Neuronal stem cell (in vitro differentiated cells): Measurements from ENCODE around the gene STK32B.

Source experiments
- DNase-seq: peaks from one replicate; pipeline ENCODE4 v3.0.0-alpha.2; 2013; ENCODE audit warnings: low spot score
- H2AFZ ChIP-seq: one replicate; pipeline ENCODE4 v1.6.1; 2013; ENCODE audit warnings: mild to moderate bottlenecking, low read length, inconsistent platforms
- H2AK5ac ChIP-seq: 2 replicates; pipeline ENCODE4 v1.6.1; 2013; ENCODE audit warnings: low read depth, mild to moderate bottlenecking, inconsistent platforms, low read length, moderate library complexity, mixed read lengths
- H2BK120ac ChIP-seq: 2 replicates; pipeline ENCODE4 v1.6.1; 2013; ENCODE audit warnings: low read depth, mild to moderate bottlenecking, inconsistent platforms, low read length, moderate library complexity, mixed read lengths
- H2BK12ac ChIP-seq: one replicate; pipeline ENCODE4 v1.6.1; 2013; ENCODE audit warnings: low read length, inconsistent platforms
- H2BK15ac ChIP-seq: 2 replicates; pipeline ENCODE4 v1.6.1; 2013; ENCODE audit warnings: mild to moderate bottlenecking, low read length, inconsistent platforms, mixed read lengths
- H2BK5ac ChIP-seq: one replicate; pipeline ENCODE4 v1.6.1; 2013; ENCODE audit warnings: inconsistent platforms, mild to moderate bottlenecking, low read length, moderate library complexity
- H3K14ac ChIP-seq: one replicate; pipeline ENCODE4 v1.6.1; 2013; ENCODE audit warnings: low read length, inconsistent platforms
- H3K18ac ChIP-seq: 2 replicates; pipeline ENCODE4 v1.6.1; 2013; ENCODE audit warnings: low read length, inconsistent platforms
- H3K23ac ChIP-seq: 2 replicates; pipeline ENCODE4 v1.6.1; 2013; ENCODE audit warnings: low read depth, mild to moderate bottlenecking, mixed read lengths, low read length, inconsistent platforms; ENCODE audit not compliant: poor library complexity
- H3K27ac ChIP-seq: replicated peaks from 3 replicates; pipeline ENCODE4 v1.5.1; 2013; ENCODE audit warnings: low read length, inconsistent platforms
- H3K27me3 ChIP-seq, 3 experiments: 2 replicates each; pipeline ENCODE4 v1.6.1; 2013; ENCODE audit warnings: low read length in 3 of 3, mild to moderate bottlenecking in 2 of 3, inconsistent platforms in 1 of 3, low read depth in 1 of 3, mixed read lengths in 1 of 3, moderate library complexity in 1 of 3; ENCODE audit not compliant: control insufficient read depth in 3 of 3, insufficient read depth in 3 of 3
- H3K36me3 ChIP-seq, 2 donors: replicated peaks in 1 of 2; 2 replicates each; pipeline ENCODE4 v1.6.1; 2013; ENCODE audit warnings: low read length in 2 of 2; ENCODE audit not compliant: control insufficient read depth in 2 of 2, insufficient read depth in 2 of 2
- H3K4ac ChIP-seq: 2 replicates; pipeline ENCODE4 v1.6.1; 2013; ENCODE audit warnings: inconsistent platforms, mild to moderate bottlenecking, low read length, moderate library complexity
- H3K4me1 ChIP-seq, 2 donors: 1 replicate in 1 of 2; 2 replicates in 1 of 2; pipeline ENCODE4 v1.6.1; 2013; ENCODE audit warnings: low read length in 2 of 2, low read depth in 1 of 2; ENCODE audit not compliant: control insufficient read depth in 2 of 2, insufficient read depth in 1 of 2
- H3K4me2 ChIP-seq: one replicate; pipeline ENCODE4 v1.6.1; 2013; ENCODE audit warnings: mild to moderate bottlenecking, low read length, inconsistent platforms; ENCODE audit not compliant: insufficient read depth, poor library complexity, severe bottlenecking
- H3K4me3 ChIP-seq, 2 donors: 2 replicates each; pipeline ENCODE4 v1.5.1; 2013; ENCODE audit warnings: low read length in 2 of 2, mild to moderate bottlenecking in 2 of 2, inconsistent platforms in 1 of 2, moderate library complexity in 1 of 2
- H3K79me1 ChIP-seq: one replicate; pipeline ENCODE4 v1.6.1; 2013; ENCODE audit warnings: low read depth, mild to moderate bottlenecking, inconsistent platforms, low read length, moderate library complexity
- H3K9ac ChIP-seq: one replicate; pipeline ENCODE4 v1.6.1; 2013; ENCODE audit warnings: mild to moderate bottlenecking, low read depth, low read length, inconsistent platforms; ENCODE audit not compliant: poor library complexity
- H3K9me3 ChIP-seq, 2 donors: replicated peaks in 1 of 2; 2 replicates each; pipeline versions ENCODE3 to v1.6.1; 2013; ENCODE audit warnings: low read length in 2 of 2, mild to moderate bottlenecking in 2 of 2, inconsistent platforms in 1 of 2, low read depth in 1 of 2, mixed read lengths in 1 of 2, moderate library complexity in 1 of 2; ENCODE audit not compliant: control insufficient read depth in 2 of 2, insufficient read depth in 1 of 2
- H4K8ac ChIP-seq: one replicate; pipeline ENCODE4 v1.6.1; 2013; ENCODE audit warnings: low read depth, mild to moderate bottlenecking, inconsistent platforms, low read length, moderate library complexity
- H4K91ac ChIP-seq: one replicate; pipeline ENCODE4 v1.6.1; 2013; ENCODE audit warnings: low read length, low read depth, mild to moderate bottlenecking, inconsistent platforms; ENCODE audit not compliant: poor library complexity
- WGBS, 2 donors: extraction: QIAGEN DNeasy Blood & Tissue Kit; methylation state at CpG; one replicate each; pipeline ENCODE4 v1.1.7; 2013; ENCODE audit warnings: missing lambda C conversion rate in 2 of 2, mixed read lengths in 1 of 2; ENCODE audit not compliant: insufficient read length in 2 of 2, insufficient replicate concordance in 1 of 2; ENCODE audit errors: extremely low coverage in 2 of 2; 5-methylcytosine and 5-hydroxymethylcytosine counted together

STK32B gene

GRCh38 chr4:5220028-5220427 lies 168.7 kb downstream of the STK32B start:
- peak; percentile 18 for DNase-seq
- no peak overlapping the region for H4K8ac ChIP-seq
- H2AFZ ChIP-seq: no peak overlapping the region
- no peak overlapping the region for H2AK5ac ChIP-seq
- H3K14ac ChIP-seq: no peak overlapping the region
- no peak overlapping the region for H2BK15ac ChIP-seq
- no peak overlapping the region for H3K18ac ChIP-seq
- no peak overlapping the region for H3K4me3 ChIP-seq
- H3K4me1 ChIP-seq: peaks cover 0 to 1% of the 10 kb centered on the region in 2 donors
- H3K4me2 ChIP-seq: no peak overlapping the region
- no peak overlapping the region for H3K9ac ChIP-seq
- H3K23ac ChIP-seq: no peak overlapping the region
- H3K36me3 ChIP-seq: no peaks in the 10 kb centered on the region
- WGBS, 2 donors: no CpG with 5 or more reads among the region's 4 CpGs
- no peak overlapping the region for H2BK12ac ChIP-seq
- peaks cover 0 to 8% of the 10 kb centered on the region in 2 donors for H3K9me3 ChIP-seq
- no peak overlapping the region for H3K4ac ChIP-seq
- no peak overlapping the region for H3K27ac ChIP-seq
- no peaks in the 10 kb centered on the region for H3K27me3 ChIP-seq
- H2BK120ac ChIP-seq: no peak overlapping the region
- no peak overlapping the region for H2BK5ac ChIP-seq
- no peaks in the 10 kb centered on the region for H3K79me1 ChIP-seq
- H4K91ac ChIP-seq: no peak overlapping the region

GRCh38 chr4:5222047-5222446 lies 170.8 kb downstream of the STK32B start:
- no peaks in the 10 kb centered on the region for H3K79me1 ChIP-seq

GRCh38 chr4:5222951-5223350 lies 171.7 kb downstream of the STK32B start:
- no peak overlapping the region for H3K23ac ChIP-seq
- no peak overlapping the region for H2BK15ac ChIP-seq
- H3K4ac ChIP-seq: no peak overlapping the region
- H2BK120ac ChIP-seq: no peak overlapping the region
- no peak for DNase-seq
- H3K4me3 ChIP-seq: no peak overlapping the region
- no peak overlapping the region for H3K4me2 ChIP-seq
- H2AFZ ChIP-seq: no peak overlapping the region
- H2BK12ac ChIP-seq: no peak overlapping the region
- no peaks in the 10 kb centered on the region for H3K36me3 ChIP-seq
- WGBS, 2 donors: no CpG with 5 or more reads among the region's 1 CpG
- H4K91ac ChIP-seq: no peak overlapping the region
- no peak overlapping the region for H3K9ac ChIP-seq
- H3K4me1 ChIP-seq: no peaks in the 10 kb centered on the region
- H2AK5ac ChIP-seq: no peak overlapping the region
- no peak overlapping the region for H3K14ac ChIP-seq
- peaks cover 0 to 8% of the 10 kb centered on the region in 2 donors for H3K9me3 ChIP-seq
- H3K27ac ChIP-seq: no peak overlapping the region
- H2BK5ac ChIP-seq: no peak overlapping the region
- H3K79me1 ChIP-seq: no peaks in the 10 kb centered on the region
- no peak overlapping the region for H4K8ac ChIP-seq
- no peak overlapping the region for H3K18ac ChIP-seq
- H3K27me3 ChIP-seq: no peaks in the 10 kb centered on the region

More at GRCh38 chr4:5222047-5222446, 170.8 kb downstream of the STK32B start:
- Histone ChIP-seq H3K4me3 (no peak overlapping the region), H3K18ac (no peak overlapping the region), H2BK120ac (no peak overlapping the region), H3K4me1 (no peaks in the 10 kb centered on the region), H3K27me3 (no peaks in the 10 kb centered on the region), H2AFZ (no peak overlapping the region), H3K4me2 (no peak overlapping the region), H2BK12ac (no peak overlapping the region), H2BK15ac (no peak overlapping the region), H4K8ac (no peak overlapping the region), H2AK5ac (no peak overlapping the region), H3K9me3 (peaks cover 0 to 8% of the 10 kb centered on the region in 2 donors), H3K23ac (no peak overlapping the region), H3K36me3 (no peaks in the 10 kb centered on the region), H3K9ac (no peak overlapping the region), H4K91ac (no peak overlapping the region), H2BK5ac (no peak overlapping the region), H3K14ac (no peak overlapping the region), H3K27ac (no peak overlapping the region), H3K4ac (no peak overlapping the region)
- no peak for DNase-seq

DNA sequence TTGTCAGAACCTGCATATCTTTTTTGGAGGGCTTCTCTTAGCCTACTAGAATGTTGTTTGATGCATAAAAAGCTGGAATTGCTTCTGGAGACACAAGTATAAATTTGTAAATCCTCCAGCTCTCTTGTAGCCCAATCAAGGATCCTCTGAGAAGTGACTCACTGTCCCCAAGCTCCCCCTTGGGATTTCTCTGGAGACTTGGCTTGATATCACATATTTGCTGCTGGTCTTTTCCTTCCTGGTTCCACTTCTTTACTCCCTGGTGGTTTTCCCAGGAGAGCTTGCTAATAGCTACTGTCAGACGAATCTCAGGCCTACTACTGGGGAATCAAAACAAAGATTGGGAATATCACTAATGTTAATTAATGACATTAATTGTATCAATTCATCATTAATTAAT lies 173.1 kb downstream of the STK32B start:
- WGBS, 2 donors: no CpG with 5 or more reads among the region's 1 CpG

More for the DNA sequence above, 173.1 kb downstream of the STK32B start:
- H3K14ac ChIP-seq: no peak overlapping the region
- no peak overlapping the region for H2BK120ac ChIP-seq
- H2BK5ac ChIP-seq: no peak overlapping the region
- no peak overlapping the region for H2BK12ac ChIP-seq
- H4K91ac ChIP-seq: no peak overlapping the region
- no peaks in the 10 kb centered on the region for H3K79me1 ChIP-seq
- H2BK15ac ChIP-seq: no peak overlapping the region
- H3K27me3 ChIP-seq: no peaks in the 10 kb centered on the region
- no peak overlapping the region for H3K4me3 ChIP-seq
- no peak overlapping the region for H2AK5ac ChIP-seq
- H3K9me3 ChIP-seq: peaks cover 0 to 8% of the 10 kb centered on the region in 2 donors
- no peak for DNase-seq
- H3K36me3 ChIP-seq: no peaks in the 10 kb centered on the region
- no peaks in the 10 kb centered on the region for H3K4me1 ChIP-seq
- no peak overlapping the region for H3K4ac ChIP-seq
- H3K27ac ChIP-seq: no peak overlapping the region
- H3K9ac ChIP-seq: no peak overlapping the region
- no peak overlapping the region for H3K23ac ChIP-seq
- no peak overlapping the region for H3K18ac ChIP-seq
- H2AFZ ChIP-seq: no peak overlapping the region
- H3K4me2 ChIP-seq: no peak overlapping the region
- H4K8ac ChIP-seq: no peak overlapping the region
